OCI-M1 (cell line): Measurements from ENCODE around the gene SMC4.
"Not testable (repeated sequence)": the region's sequence is repeated elsewhere in the genome, so short reads cannot be mapped to it uniquely, and the experiment has no call there.

ENCODE experiments used
- DNase-seq: peaks from one replicate; lab custom pipeline; 2025; lab: John Stamatoyannopoulos, UW

Gene SMC4

DNA sequence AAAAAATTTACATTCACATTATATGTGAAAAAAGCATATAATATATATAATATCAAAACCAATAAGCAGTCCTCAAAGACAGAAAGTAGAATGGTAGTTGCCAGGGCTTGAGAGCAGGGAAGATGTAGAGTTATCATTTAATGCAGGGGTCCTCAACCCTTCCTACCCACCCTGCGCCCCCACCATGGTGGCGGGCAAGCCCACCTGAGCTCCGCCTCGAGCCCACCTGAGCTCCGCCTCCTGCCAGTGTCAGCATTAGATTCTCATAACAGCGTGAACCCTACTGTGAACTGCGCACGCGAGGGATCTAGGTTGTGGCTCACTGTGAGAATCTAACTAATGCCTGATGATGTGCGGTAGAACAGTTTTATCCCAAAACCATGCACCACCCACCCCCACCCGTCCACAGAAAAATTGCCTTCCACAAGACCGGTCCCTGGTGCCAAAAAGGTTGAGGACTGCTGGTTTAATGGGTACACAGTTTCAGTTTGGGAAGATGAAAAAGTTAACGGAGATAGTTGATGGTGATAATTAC lies 47.1 kb downstream of the SMC4 start:
- DNase-seq: no peak

DNA sequence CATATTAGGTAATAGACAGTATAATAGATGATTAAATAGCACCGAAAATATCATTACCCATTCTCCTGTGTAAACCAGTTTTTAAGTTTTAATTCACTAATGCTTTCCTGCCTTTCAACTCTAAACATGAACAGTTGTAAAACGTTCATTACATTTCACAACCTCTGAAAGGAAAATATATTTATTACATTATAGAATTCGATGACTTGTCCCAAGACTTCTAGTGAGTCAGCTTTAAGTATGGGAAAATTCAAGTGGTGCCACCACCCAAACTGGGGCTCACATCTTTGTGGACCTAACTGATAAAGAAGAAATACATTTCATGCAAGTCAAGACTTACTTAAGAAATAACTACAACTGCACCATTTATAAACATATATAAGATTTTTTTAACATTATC lies 48.1 kb downstream of the SMC4 start:
- peak; percentile 19 for DNase-seq

DNA sequence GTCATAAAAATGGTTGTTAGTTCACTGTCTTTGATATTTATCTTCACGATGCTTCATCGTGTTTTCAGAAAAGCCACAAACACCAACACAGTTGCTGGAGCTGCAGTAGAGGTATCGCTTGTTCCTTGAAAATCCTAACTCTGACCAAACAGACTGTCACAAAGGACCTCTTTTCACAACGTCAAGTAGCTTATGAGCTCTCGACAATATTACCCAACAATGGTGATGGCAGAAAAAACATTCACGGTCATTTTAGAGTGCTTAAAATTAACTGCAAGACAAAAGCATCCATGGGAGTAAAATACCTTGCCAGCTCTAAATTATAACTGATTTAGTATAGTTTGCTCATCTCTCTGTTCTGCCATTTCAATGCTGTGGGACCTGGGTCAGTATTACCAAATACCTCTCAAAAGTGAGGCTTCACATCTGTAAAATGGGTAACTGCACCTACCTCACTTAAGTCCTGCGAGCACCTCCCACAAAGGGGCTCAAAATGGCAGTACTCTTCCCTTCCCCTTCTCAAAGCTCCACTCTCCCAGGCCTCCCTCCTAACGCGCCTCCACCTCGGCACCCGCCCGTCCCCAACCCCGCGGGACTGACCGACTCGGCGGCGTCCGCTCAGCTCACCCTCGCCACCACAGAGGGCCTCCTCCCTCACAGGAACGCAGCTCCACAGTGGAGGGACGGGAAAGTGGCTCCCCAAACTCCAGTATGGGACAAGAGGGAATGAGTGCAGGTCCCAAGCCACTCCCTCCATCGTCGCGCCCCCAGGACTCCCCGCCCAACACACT lies 49.6 kb downstream of the SMC4 start:
- DNase-seq: peak; percentile 59

DNA sequence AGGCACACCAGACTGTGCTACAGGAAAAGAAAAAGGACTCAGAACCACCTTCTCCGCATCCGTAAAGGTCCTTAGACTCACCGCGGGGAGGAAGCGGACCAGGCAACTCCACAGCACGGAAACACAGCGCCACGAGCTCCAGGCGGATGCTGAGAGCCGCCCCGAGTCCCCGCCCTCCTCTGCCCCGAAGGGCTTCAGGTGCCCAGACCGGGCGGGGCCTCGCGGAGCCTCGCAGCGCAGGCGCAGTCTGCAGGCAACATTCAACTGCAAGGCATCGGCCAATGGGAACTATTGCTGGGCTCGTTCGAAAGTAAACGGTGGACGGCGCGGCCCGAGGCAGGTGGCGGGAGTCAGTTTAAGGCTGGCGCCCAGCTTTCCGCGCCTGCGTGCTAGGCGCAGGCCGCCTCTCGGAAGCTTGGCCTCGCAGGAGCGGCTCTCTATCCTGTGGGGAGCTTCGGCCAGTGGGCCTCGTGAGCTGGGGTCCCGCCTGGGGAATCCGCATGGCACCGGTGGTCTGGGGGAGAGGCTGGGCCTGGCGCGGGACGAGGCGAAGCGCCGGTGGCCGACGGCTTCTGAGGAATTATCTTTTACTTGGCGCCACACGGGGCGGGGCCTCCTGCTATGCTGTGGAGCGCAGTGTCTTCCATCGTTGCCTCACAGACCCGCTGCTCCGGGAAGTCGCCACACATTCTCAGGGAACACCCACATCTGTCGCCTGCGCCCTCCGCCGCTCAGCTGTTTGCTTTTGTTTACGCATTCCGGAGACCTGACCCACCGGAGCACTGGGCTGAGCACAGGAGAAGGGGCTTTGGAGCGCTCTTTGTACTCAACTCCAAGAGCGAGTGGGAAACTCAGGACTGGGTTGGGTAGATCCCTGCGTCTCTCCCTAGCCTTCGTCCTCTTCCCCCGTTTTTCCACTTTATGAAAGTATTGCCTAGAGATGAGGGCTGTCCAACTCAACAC lies 50.5 kb downstream of the SMC4 start, which contains the start of gene TRIM59:
Gene TRIM59 (minus strand): TSS at position 151 of the 963 bp plus-strand sequence. CDS start 10,603 bp downstream, outside the sequence.
- DNase-seq: peak; percentile 72

DNA sequence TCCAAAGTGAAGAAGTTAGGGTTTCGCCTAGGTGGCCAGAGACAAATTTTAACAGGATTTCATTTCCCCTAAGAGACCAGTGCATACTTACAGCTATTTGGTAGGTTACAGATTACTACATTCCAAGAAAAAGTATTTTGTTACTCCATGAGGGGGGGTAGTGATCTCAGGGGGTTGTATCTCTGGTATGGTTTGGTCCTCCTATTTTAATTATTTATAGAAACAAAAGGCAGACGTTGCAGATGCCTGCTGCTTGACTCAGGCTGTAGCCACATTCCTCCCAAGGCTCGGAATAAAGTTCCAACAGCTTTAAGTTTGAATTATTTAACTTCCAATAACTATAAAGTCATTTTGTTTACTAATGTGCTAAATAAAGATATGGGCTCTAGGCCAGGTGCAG lies 51.4 kb downstream of the SMC4 start:
- no peak for DNase-seq

DNA sequence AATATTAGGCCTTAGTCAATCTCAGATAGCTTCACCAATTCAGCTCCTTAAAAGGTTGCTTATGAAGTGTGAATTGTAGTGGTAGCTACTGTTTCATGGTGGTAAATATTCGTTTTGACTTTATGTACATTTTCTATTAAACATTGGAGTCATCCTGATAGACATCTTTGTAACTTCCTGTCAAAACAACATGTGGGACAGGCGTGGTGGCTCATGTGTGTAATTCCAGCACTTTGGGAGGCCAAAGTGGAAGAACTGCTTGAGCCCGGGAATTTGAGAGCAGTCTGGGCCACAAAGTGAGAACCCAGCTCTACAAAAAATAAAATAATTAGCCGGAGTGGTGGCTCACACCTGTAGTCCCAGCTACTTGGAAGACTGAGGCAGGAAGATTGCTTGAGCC lies 52.2 kb downstream of the SMC4 start:
- DNase-seq: no peak

DNA sequence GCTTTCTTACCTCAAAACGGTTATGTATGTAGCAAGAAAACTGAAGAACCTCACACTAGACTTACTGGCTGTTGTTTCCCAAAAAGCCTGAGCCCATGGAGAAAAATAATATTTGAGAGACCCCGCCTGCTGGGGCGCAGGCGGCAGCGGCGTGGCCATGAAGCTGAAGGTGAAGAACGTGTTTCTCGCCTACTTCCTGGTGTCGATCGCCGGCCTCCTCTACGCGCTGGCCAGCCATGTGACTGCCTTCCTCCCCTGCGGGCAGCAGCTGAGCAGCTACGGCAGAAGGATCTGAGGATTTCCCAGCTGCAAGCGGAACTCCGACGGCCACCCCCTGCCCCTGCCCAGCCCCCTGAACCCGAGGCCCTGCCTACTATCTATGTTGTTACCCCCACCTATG lies 52.8 kb downstream of the SMC4 start:
- not testable (repeated sequence) for DNase-seq

DNA sequence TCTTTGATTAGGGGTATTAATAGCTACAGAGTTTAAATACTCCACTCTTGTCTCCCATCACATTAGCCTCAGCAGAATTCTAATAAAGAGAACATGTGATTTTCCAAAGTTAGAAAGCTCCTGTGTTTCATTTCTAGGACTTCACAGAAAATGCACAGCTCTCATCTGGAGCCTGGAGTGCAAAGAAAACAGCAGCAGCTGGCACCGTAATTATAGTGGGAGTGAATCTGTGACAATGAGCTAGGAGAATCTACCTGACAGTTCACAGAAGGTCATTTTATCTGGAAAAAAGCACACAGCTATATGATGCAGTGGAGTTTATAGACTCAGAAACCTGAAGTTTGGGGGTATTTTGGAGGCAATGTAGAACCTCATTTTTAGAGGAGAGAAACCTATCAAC lies 55.5 kb downstream of the SMC4 start:
- no peak for DNase-seq

DNA sequence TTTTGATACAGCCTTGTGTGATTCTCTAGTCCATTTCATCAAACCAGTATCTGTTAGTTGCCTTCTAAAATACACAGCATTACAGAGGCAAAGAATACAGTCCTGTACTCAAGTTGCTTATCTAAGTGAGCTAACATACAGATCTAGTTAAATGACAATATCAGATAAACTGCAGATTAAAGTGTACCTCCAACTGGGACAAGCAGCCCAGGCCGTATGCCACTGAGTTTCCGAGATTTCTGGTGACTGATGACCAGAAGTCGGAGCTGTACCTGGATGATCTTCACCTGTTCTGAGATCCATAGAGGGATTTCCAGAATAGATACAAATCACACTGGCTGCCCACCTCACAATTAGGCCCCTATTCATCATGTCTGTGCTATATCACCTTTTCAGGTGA lies 56.4 kb downstream of the SMC4 start:
- DNase-seq: no peak

DNA sequence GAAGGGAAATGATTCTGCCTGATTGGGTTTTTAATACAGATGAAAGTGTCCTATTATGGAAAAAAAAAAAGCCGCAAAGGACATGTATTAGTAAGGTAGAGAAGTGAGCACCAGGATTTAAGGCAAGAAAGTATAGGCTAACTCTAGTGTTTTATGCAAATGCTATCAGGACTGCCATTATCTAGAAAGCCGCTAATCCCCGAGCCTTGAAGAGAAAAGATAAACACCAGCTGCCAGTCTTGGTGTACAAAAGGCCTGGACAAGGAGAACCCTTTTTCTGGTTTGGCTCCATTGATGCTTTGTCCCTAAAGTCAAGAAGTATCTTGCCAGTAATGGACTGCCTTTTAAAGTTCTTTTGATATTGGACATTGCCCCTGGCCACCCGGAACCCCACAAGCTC lies 58.7 kb downstream of the SMC4 start:
- no peak for DNase-seq

DNA sequence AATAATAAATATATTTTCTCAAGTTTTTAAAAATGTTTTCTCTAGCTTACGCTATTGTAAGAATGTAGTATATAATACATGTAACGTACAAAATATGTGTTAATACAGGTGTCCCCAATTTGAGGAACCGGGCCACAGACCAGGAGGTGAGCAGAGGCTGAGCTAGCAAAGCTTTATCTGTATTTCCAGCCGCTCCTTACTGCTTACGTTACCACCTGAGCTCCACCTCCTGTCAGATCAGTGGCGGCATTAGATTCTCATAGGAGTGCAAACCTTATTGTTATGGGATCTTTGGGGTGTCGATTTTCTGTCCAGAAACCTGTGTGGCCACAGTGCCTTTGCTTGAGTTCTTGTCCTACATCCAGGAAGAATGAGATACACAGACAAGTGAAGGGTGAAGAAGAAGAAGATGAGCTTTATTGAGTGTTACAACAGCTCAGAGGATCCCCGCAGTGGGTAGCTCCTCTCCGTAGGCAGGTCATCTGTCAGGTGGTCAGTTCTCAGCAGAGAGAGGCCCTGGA lies 60.1 kb downstream of the SMC4 start:
- DNase-seq: no peak

DNA sequence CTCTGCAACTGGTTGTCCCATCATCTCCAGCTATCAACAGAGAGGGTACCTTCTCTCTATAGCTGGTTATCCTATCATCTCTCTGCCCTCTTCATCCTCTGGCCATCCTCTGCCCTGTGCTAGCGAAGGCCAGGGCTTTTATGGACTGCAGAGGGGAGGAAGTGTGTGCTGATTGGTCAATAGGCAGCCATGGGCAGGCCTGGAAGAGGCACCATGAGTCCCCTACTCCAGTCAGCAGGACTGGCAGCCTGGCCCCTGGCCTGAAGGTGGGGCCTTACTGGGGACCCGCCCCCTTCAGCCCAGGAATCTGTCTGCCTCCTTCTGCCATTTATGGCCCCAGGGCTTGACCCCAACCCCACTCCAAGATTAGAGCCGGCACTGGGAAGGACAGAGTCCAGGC lies 60.6 kb downstream of the SMC4 start:
- DNase-seq: no peak

DNA sequence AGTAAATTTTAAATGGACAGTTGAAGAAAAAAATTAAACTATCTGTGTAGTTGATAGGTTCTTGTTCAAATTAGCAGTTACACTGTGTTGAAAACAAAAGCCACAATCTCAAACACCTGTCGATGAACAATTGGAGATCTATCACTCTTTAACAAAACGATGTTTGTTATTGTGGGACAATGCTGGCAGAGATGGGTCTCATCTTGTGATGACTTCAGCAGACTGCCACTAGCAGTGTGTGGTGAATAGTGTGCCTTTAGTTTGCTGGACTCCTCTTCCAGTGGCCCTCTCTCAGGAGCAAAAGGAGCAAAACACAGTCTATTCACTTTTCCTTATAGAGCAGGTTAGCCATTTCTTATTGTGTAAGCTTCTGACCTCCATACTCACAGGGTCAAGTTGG lies 64.9 kb downstream of the SMC4 start:
- DNase-seq: no peak

DNA sequence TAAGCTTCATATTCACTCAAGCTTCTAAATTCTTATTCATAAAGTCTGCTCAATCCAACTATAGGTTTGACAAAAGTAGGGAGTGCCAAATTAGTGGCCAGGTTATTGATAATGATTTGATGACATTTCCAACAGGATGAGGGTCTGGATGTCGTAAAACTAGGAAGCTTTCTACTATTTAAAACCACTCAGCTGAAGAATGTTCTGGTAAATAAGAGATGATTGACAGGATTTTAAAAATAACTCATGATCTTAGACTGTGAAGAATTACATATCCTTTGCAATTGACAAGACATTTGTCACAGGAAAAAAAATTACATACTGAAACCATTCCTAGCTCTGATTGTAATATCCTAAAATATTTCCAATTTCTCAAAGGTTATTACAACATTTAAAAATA lies 65.5 kb downstream of the SMC4 start:
- DNase-seq: no peak

DNA sequence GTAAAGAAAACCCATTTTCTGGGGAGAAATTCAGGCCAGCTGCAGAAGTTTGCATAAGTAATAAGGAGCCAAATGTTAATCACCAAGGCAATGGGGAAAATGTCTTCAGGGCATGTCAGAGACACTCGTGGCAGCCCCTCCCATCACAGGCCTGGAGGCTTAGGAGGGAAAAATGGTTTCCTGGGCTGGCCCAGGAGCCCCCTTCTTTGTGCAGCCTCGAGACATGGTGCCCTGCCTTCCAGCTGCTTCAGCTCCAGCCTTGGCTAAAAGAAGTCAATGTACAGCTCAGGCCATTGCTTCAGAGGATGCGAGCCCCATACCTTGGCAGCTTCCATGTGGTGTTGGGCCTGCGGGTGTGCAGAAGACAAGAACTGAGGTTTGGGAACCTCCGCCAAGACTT lies 70.7 kb downstream of the SMC4 start:
- DNase-seq: no peak

DNA sequence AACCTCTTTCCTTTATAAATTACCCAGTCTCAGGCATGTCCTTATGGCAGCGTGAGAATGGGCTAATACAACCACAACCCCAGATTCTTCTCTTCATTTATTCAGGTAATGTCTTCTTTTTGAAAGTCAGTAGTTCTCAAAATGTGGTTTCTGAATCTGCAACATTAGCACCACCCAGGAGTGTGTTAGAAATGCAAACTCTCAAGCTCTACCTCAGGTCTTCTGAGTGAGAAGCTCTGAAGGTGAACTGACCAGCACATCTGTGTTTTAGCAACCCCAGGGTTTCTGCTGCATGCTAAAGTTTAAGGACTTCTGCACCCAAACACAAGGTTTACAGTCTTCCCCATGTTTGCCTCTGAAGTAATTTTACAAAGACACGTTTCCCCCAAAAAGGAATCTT lies 72.4 kb downstream of the SMC4 start:
- DNase-seq: no peak

DNA sequence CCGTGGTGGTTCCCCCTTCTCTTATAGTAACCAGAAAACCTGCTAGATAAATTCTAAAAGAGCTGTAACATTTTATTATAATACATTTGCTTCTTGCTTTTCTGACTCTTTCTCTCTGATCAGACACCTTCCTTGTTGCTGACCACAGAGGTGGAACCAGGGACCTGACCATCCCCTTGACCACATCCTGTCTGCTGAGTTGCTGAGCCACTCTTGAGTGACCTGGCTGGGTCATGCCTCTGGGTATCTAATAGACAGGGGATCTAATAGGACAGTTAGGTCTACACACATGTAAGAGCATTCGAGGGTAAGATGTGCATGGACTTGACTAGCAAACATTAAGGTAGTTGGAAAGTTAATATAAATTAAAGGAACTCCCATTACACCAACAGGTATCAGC lies 72.9 kb downstream of the SMC4 start:
- no peak for DNase-seq

DNA sequence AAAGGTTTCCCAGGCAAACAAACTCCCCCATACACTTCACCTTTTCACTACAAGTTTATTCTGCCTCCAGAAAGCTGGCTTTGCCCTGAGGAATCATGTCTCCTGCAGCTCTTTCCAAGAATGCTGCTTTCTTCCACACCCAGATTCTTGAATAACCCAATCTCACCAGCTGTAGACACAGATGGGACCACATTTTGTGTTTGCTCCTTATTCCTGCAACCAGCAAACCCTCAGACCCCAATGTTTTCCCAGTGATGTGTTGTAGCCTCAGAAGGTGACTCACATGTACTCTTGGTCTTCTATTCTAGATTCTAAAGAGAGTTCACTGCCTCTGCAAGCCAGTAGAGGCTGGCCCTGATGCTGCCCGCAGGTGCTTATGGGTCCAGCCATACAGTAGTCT lies 73.8 kb downstream of the SMC4 start:
- no peak for DNase-seq

DNA sequence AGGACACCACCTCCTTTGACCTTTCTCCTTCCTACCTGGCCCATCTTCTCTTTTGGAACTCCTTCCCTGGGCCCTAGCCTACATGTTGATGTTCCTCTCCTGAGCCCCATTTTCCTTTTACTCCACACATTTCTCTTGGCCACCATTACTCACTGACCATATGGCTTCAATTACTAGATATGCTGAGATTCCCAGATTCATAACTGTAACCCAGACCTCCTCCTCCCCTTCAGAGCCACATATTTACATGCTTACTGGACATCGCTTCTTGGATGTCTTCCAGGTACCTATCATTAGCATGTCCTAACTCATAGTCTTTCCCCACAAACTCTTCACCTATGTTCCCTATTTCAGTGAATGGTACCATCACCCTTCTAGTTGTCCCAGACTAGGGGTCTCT lies 74.5 kb downstream of the SMC4 start:
- no peak for DNase-seq

DNA sequence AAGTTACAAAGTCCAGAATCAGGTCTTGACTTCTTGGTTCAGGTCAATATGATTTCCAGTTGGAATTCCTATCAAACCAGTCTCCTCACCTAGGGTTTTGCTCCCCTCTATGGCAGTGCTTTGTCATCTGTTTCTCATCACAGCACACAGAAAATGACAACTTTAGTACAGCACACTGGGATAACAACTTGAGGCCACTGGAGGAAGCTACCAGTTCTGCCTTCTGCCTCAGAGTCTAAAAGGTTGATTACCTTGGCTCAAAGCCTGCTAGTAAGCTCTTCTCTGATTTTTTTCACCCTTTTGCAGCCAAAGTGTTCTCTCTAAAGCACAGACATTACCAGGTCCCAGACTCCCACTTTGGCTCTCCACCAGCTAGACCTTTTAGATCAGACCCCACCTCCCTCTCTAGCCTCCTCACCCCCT lies 75.0 kb downstream of the SMC4 start:
- DNase-seq: no peak

DNA sequence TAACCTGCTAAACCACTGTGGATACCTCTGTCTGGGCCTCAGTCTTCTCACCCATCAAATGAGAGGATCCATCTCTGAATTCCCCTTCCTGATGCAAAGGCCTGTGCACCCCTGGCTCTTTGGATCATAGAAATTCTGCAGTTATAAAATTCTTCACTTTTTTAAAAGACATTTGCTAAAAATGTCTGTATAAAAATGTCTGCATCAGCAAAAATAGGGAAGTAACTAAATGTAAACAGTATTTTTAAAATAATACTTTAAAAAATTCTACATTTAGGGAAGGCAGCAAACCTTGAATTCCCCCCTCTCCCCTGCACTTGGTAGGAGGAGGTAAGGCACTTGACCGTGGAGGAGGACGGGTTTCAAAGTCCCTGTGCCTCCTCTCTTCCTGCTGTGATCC lies 75.7 kb downstream of the SMC4 start:
- no peak for DNase-seq

DNA sequence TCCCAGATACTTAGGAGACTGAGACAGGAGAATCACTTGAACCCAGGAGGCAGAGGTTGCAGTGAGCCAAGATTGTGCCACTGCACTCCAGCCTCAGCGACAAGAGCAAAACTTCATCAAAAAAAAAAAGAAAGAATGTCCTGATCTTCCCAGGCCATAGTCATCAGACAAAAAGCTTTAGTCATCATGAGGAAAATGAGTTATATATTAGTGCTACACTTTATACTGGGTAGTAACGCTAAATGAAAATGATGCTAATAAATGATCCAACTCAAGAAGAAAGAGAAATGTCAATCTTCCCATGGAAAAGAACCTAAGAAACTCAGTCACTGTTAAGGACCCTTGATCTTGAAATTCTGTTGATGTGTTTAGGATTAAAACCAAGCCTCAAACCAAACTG lies 76.4 kb downstream of the SMC4 start:
- DNase-seq: no peak

DNA sequence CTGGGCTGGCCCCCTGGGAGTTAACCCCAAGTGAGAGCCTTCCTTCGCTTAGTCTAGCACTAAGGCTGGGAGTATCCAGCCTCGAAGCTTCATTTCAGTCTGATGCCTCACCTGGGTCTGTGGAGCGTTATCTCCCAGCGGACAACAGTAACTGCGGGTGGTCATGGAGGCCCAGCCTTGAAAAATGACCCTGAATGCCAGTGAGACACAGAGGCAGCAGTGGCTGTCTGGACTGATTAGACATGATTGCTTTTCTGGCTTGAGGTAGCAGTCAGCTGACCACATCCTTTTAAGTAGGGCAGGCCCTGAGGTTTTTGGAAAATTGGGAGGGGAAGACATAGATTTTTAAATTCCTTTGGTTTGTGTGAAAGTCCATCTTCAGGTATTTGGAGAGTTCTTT lies 78.3 kb downstream of the SMC4 start:
- peak; percentile 13 for DNase-seq
